ENCODE results near the gene EFNB2. TPM values are rescaled to one million over a fixed set of nuclear protein-coding genes. Genes with fewer than 3 reads are reported as not detected.

The EFNB2 gene
- total RNA-seq, 1 experiment from 2014 or later: 68.0 TPM

- CTCF ChIA-PET: no interaction called here
- H3K4me1 Mint-ChIP-seq (ENCODE audit: low read depth, unreplicated experiment): peaks cover 4% of the 10 kb centered on the region
- no peak overlapping the region for H3K27ac Mint-ChIP-seq (ENCODE audit: unreplicated experiment)
- H3K36me3 Mint-ChIP-seq (ENCODE audit: insufficient read depth, unreplicated experiment): peaks cover 76% of the 10 kb centered on the region
- H3K9me3 ChIP-seq: no peaks in the 10 kb centered on the region
- H3K4me3 ChIP-seq (ENCODE audit: low read depth, low read length): no peak overlapping the region
- no peak for DNase-seq
- H3K27me3 Mint-ChIP-seq (ENCODE audit: insufficient read depth, unreplicated experiment): no peaks in the 10 kb centered on the region
- no peaks in the 10 kb centered on the region for H3K27me3 ChIP-seq (replicated peaks; ENCODE audit: control insufficient read depth, insufficient read depth, low read length)
- H3K4me3 Mint-ChIP-seq (ENCODE audit: unreplicated experiment): no peak overlapping the region
- H3K36me3 ChIP-seq (ENCODE audit: control insufficient read depth, insufficient read depth, low read length): peaks cover 4% of the 10 kb centered on the region
- TF ChIP-seq CTCF (IDR thresholded peaks at IDR 0.05; ENCODE audit: insufficient read depth in 1 of 2, low read depth in 1 of 2, low read length in 1 of 2, severe bottlenecking in 1 of 2, unreplicated experiment in 1 of 2): no peak
- H3K4me1 ChIP-seq: no peaks in the 10 kb centered on the region; the same call in 1 of the 2 replicates
- BruUV-seq (replicated peaks): no TSS peak
- intact Hi-C loops (cut with micrococcal nuclease; ENCODE audit: unreplicated experiment): no loop called here
- H3K9me3 Mint-ChIP-seq (ENCODE audit: unreplicated experiment): no peaks in the 10 kb centered on the region
- POLR2A ChIA-PET: no interaction called here
Observed at GRCh38 chr13:106506286-106506685, 29.2 kb downstream of the EFNB2 start.

GRCh38 chr13:106505732-106506131 lies 29.7 kb downstream of the EFNB2 start:
- no peaks in the 10 kb centered on the region for H3K27me3 Mint-ChIP-seq (ENCODE audit: insufficient read depth, unreplicated experiment)
- Histone ChIP-seq H3K4me3 (ENCODE audit: low read depth, low read length) (no peak overlapping the region), H3K4me1 (no peaks in the 10 kb centered on the region; the same call in none of the 2 replicates), H3K36me3 (ENCODE audit: control insufficient read depth, insufficient read depth, low read length) (peaks cover 4% of the 10 kb centered on the region), H3K9me3 (no peaks in the 10 kb centered on the region), H3K27me3 (replicated peaks; ENCODE audit: control insufficient read depth, insufficient read depth, low read length) (no peaks in the 10 kb centered on the region)
- peaks cover 72% of the 10 kb centered on the region for H3K36me3 Mint-ChIP-seq (ENCODE audit: insufficient read depth, unreplicated experiment)
- BruUV-seq (replicated peaks): no TSS peak
- no peak overlapping the region for H3K27ac Mint-ChIP-seq (ENCODE audit: unreplicated experiment)
- ChIA-PET POLR2A (no interaction called here), CTCF (no interaction called here)
- no peak for DNase-seq
- no peak for TF ChIP-seq CTCF (IDR thresholded peaks at IDR 0.05; ENCODE audit: insufficient read depth in 1 of 2, low read depth in 1 of 2, low read length in 1 of 2, severe bottlenecking in 1 of 2, unreplicated experiment in 1 of 2)
- no peaks in the 10 kb centered on the region for H3K9me3 Mint-ChIP-seq (ENCODE audit: unreplicated experiment)
- H3K4me3 Mint-ChIP-seq (ENCODE audit: unreplicated experiment): no peak overlapping the region
- peaks cover 4% of the 10 kb centered on the region for H3K4me1 Mint-ChIP-seq (ENCODE audit: low read depth, unreplicated experiment)
- intact Hi-C loops (cut with micrococcal nuclease; ENCODE audit: unreplicated experiment): no loop called here

- Histone ChIP-seq H3K4me1 (no peaks in the 10 kb centered on the region; the same call in none of the 2 replicates), H3K27me3 (replicated peaks; ENCODE audit: control insufficient read depth, insufficient read depth, low read length) (no peaks in the 10 kb centered on the region), H3K4me3 (ENCODE audit: low read depth, low read length) (no peak overlapping the region), H3K36me3 (ENCODE audit: control insufficient read depth, insufficient read depth, low read length) (peaks cover 4% of the 10 kb centered on the region), H3K9me3 (no peaks in the 10 kb centered on the region)
- Mint-ChIP-seq H3K9me3 (ENCODE audit: unreplicated experiment) (no peaks in the 10 kb centered on the region), H3K27me3 (ENCODE audit: insufficient read depth, unreplicated experiment) (no peaks in the 10 kb centered on the region), H3K4me3 (ENCODE audit: unreplicated experiment) (no peak overlapping the region), H3K4me1 (ENCODE audit: low read depth, unreplicated experiment) (peaks cover 5% of the 10 kb centered on the region), H3K27ac (ENCODE audit: unreplicated experiment) (no peak overlapping the region), H3K36me3 (ENCODE audit: insufficient read depth, unreplicated experiment) (peaks cover 72% of the 10 kb centered on the region)
- CTCF ChIA-PET: no interaction called here
- BruUV-seq (replicated peaks): no TSS peak
- intact Hi-C loops (cut with micrococcal nuclease; ENCODE audit: unreplicated experiment): no loop called here
- no peak for TF ChIP-seq CTCF (IDR thresholded peaks at IDR 0.05; ENCODE audit: insufficient read depth in 1 of 2, low read depth in 1 of 2, low read length in 1 of 2, severe bottlenecking in 1 of 2, unreplicated experiment in 1 of 2)
- POLR2A ChIA-PET: no interaction called here
- no peak for DNase-seq
Observed at GRCh38 chr13:106505295-106505694, 30.2 kb downstream of the EFNB2 start.

All from Caco-2 (cell line).